Measurements from ENCODE around the gene WDFY4. TPM values are rescaled to one million over a fixed set of nuclear protein-coding genes. Genes with fewer than 3 reads are reported as not detected.

WDFY4 gene
- polyA plus RNA-seq, 1 of the 3 experiments (the other 2 are of a cell fraction): not detected

- no peak for TF ChIP-seq USF1 (IDR thresholded peaks at IDR 0.05; ENCODE audit: borderline replicate concordance, low read depth)
- TF ChIP-seq TEAD4 (IDR thresholded peaks at IDR 0.05; ENCODE audit: borderline replicate concordance, insufficient read depth): no peak
- no peak for TF ChIP-seq IRF3 (IDR thresholded peaks at IDR 0.05; ENCODE audit: low read depth, low read length)
- no peaks in the 10 kb centered on the region for H3F3A ChIP-seq (replicated peaks; ENCODE audit: insufficient read depth)
- ChIA-PET POLR2A (no interaction called here), CTCF (no interaction called here)
- no peak for DNase-seq
- H4K20me1 ChIP-seq (ENCODE audit: insufficient read depth): no peaks in the 10 kb centered on the region
- H3K27me3 ChIP-seq (ENCODE audit: insufficient read depth): no peaks in the 10 kb centered on the region
- H3K9me3 ChIP-seq: no peaks in the 10 kb centered on the region
- H3K27ac ChIP-seq (ENCODE audit: low read depth in 2 of 2, low read length in 1 of 2): no peak overlapping the region
- H2AFZ ChIP-seq (ENCODE audit: low read depth): no peak overlapping the region
- H3K9me2 ChIP-seq: no peaks in the 10 kb centered on the region
- no peak overlapping the region for H3K4me3 ChIP-seq (ENCODE audit: low read depth in 2 of 2, low read length in 1 of 2)
- no peak overlapping the region for H3K4me2 ChIP-seq
- WGBS (ENCODE audit: low lambda C conversion rate): 18% methylated on average over 5 of the region's 5 CpGs
- H3K4me1 ChIP-seq (ENCODE audit: control insufficient read depth in 1 of 2, insufficient read depth in 2 of 2, low read depth in 1 of 2, low read length in 1 of 2): peaks cover 0 to 2% of the 10 kb centered on the region in 2 experiments; a peak in 1 of 4 replicates
- no peaks in the 10 kb centered on the region for H3K36me3 ChIP-seq (replicated peaks in 1 of 2; ENCODE audit: control insufficient read depth in 1 of 2, insufficient read depth in 2 of 2, low read length in 1 of 2)
- no peaks in the 10 kb centered on the region for H3K79me2 ChIP-seq (ENCODE audit: insufficient read depth)
- H3K9ac ChIP-seq: no peak overlapping the region
Measured at GRCh38 chr10:48798481-48799254, 114.0 kb downstream of the WDFY4 start.

- H3K4me1 ChIP-seq (ENCODE audit: control insufficient read depth in 1 of 2, insufficient read depth in 2 of 2, low read depth in 1 of 2, low read length in 1 of 2): peaks cover 0 to 9% of the 10 kb centered on the region in 2 experiments; a peak in 1 of 4 replicates
- H3F3A ChIP-seq (replicated peaks; ENCODE audit: insufficient read depth): no peaks in the 10 kb centered on the region
- ChIA-PET POLR2A (no interaction called here), CTCF (no interaction called here)
- no peaks in the 10 kb centered on the region for H3K27me3 ChIP-seq (ENCODE audit: insufficient read depth)
- no peaks in the 10 kb centered on the region for H3K36me3 ChIP-seq (replicated peaks in 1 of 2; ENCODE audit: control insufficient read depth in 1 of 2, insufficient read depth in 2 of 2, low read length in 1 of 2)
- H3K27ac ChIP-seq (ENCODE audit: low read depth in 2 of 2, low read length in 1 of 2): no peak overlapping the region
- H3K9me2 ChIP-seq: no peaks in the 10 kb centered on the region
- no peak overlapping the region for H3K4me3 ChIP-seq (ENCODE audit: low read depth in 2 of 2, low read length in 1 of 2)
- no peak overlapping the region for H3K4me2 ChIP-seq
- TF ChIP-seq SIN3A (IDR thresholded peaks at IDR 0.05; ENCODE audit: borderline replicate concordance, low read depth, low read length): no peak
- TF ChIP-seq ZBTB33 (IDR thresholded peaks at IDR 0.05; ENCODE audit: borderline replicate concordance, low read depth): no peak
- TF ChIP-seq EP300 (IDR thresholded peaks at IDR 0.05; ENCODE audit: borderline replicate concordance in 1 of 2, low read depth in 1 of 2, low read length in 1 of 2): no peak
- no peak for TF ChIP-seq POLR2AphosphoS5 (IDR thresholded peaks at IDR 0.05; ENCODE audit: low read depth, low read length)
- TF ChIP-seq USF2 (IDR thresholded peaks at IDR 0.05; ENCODE audit: borderline replicate concordance, low read depth, low read length): no peak
- TF ChIP-seq YY1 (IDR thresholded peaks at IDR 0.05; ENCODE audit: low read depth): no peak
- no peak for TF ChIP-seq MEF2A (IDR thresholded peaks at IDR 0.05; ENCODE audit: borderline replicate concordance, low read depth)
- TF ChIP-seq CHD2 (IDR thresholded peaks at IDR 0.05; ENCODE audit: low read length, partially characterized antibody): no peak
- no peak for TF ChIP-seq ELF1 (IDR thresholded peaks at IDR 0.05)
- TF ChIP-seq FOSL2 (IDR thresholded peaks at IDR 0.05; ENCODE audit: borderline replicate concordance, low read depth): no peak
- no peak for TF ChIP-seq FOXM1 (IDR thresholded peaks at IDR 0.05; ENCODE audit: low read depth)
- TF ChIP-seq GABPA (IDR thresholded peaks at IDR 0.05; ENCODE audit: low read depth): no peak
- TF ChIP-seq RAD21 (IDR thresholded peaks at IDR 0.05; ENCODE audit: low read length): no peak
- no peak for TF ChIP-seq RCOR1 (IDR thresholded peaks at IDR 0.05; ENCODE audit: low read length)
- no peak for TF ChIP-seq TEAD4 (IDR thresholded peaks at IDR 0.05; ENCODE audit: borderline replicate concordance, insufficient read depth)
- no peak for TF ChIP-seq PBX3 (IDR thresholded peaks at IDR 0.05)
- TF ChIP-seq RFX5 (IDR thresholded peaks at IDR 0.05; ENCODE audit: low read length): no peak
- no peak overlapping the region for H2AFZ ChIP-seq (ENCODE audit: low read depth)
- 58% methylated on average over 17 of the region's 17 CpGs for WGBS (ENCODE audit: low lambda C conversion rate)
- no peaks in the 10 kb centered on the region for H3K9me3 ChIP-seq
- no peaks in the 10 kb centered on the region for H3K79me2 ChIP-seq (ENCODE audit: insufficient read depth)
- H3K9ac ChIP-seq: no peak overlapping the region
- DNase-seq: no peak
- H4K20me1 ChIP-seq (ENCODE audit: insufficient read depth): no peaks in the 10 kb centered on the region
Measured at GRCh38 chr10:48799341-48800006, 114.8 kb downstream of the WDFY4 start.
